ENCODE data around the gene AOC2. TPM values are rescaled to one million over a fixed set of nuclear protein-coding genes. Genes with fewer than 3 reads are reported as not detected.

Gene AOC2
- total and polyA plus RNA-seq, 2 of the 13 experiments (the other 11 are each of a cell fraction or from before 2014, with no cell fraction given) = 1.2 to 3.3 TPM

GRCh38 chr17:42898147-42898811 lies 53.9 kb downstream of the AOC2 start (continued):
- TF ChIP-seq ZNF589 (CRISPR knock-in tag; conservative IDR thresholded peaks at IDR 0.05) (0 out of 2 replicates have a peak, but pooled peaks have one; percentile 49), ZNF883 (CRISPR knock-in tag; IDR thresholded peaks at IDR 0.05; ENCODE audit: not compliant biosample characterization) (peak; percentile 42), ZSCAN22 (CRISPR knock-in tag; IDR thresholded peaks at IDR 0.05) (no peak), MED1 (CRISPR knock-in tag; IDR thresholded peaks at IDR 0.05) (peak; percentile 83), DMAP1 (CRISPR knock-in tag; IDR thresholded peaks at IDR 0.05) (no peak), ZNF501 (CRISPR knock-in tag; IDR thresholded peaks at IDR 0.05) (peak; percentile 79), ZBTB7A (CRISPR knock-in tag; IDR thresholded peaks at IDR 0.05) (0 out of 2 replicates have a peak, but pooled peaks have one; percentile 17), IKZF1 (IDR thresholded peaks at IDR 0.05) (no peak), TEF (CRISPR knock-in tag; IDR thresholded peaks at IDR 0.05) (no peak), ARID5B (CRISPR knock-in tag; IDR thresholded peaks at IDR 0.05) (peak; percentile 33; the same call in 1 of the 2 replicates), RXRA (CRISPR knock-in tag; IDR thresholded peaks at IDR 0.05) (peak; percentile 75), REL (CRISPR knock-in tag; conservative IDR thresholded peaks at IDR 0.05) (no peak), ATRX (CRISPR knock-in tag; IDR thresholded peaks at IDR 0.05; ENCODE audit: borderline replicate concordance) (no peak), SALL1 (CRISPR knock-in tag; IDR thresholded peaks at IDR 0.05) (peak; percentile 80), ATF2 (CRISPR knock-in tag; IDR thresholded peaks at IDR 0.05) (no peak), IRF2 (CRISPR knock-in tag; IDR thresholded peaks at IDR 0.05) (no peak), MXD4 (CRISPR knock-in tag; IDR thresholded peaks at IDR 0.05) (0 out of 2 replicates have a peak, but pooled peaks have one; percentile 29), PHB2 (IDR thresholded peaks at IDR 0.05; ENCODE audit: partially characterized antibody) (no peak), DDIT3 (CRISPR knock-in tag; IDR thresholded peaks at IDR 0.05) (no peak), KDM6A (CRISPR knock-in tag; IDR thresholded peaks at IDR 0.05; ENCODE audit: low read depth) (0 out of 2 replicates have a peak, but pooled peaks have one; percentile 32), HDAC1 (CRISPR knock-in tag; IDR thresholded peaks at IDR 0.05) (peak; percentile 46; the same call in 1 of the 2 replicates), MEF2D (CRISPR knock-in tag; IDR thresholded peaks at IDR 0.05) (peak; percentile 72), ZNF574 (CRISPR knock-in tag; IDR thresholded peaks at IDR 0.05) (peak; percentile 48; the same call in 1 of the 2 replicates)

Data from HepG2 (cell line).